Tibial artery (tissue), 4 donors: ENCODE results near the gene LCOR.
A peak's percentile ranks its signal among the peaks of the same experiment; 100 is the strongest.

Experiments
- DNase-seq, 2 donors: peaks; one replicate each; pipeline ENCODE4 v3.0.0-alpha.2; 2019
- H3K27ac ChIP-seq, 2 donors: fragments of 200-600 bp; sonication (generic) in 1 of 2; 1 replicate in 1 of 2; 2 replicates in 1 of 2; pipeline ENCODE4 v1.5.1; 2018 to 2019; ENCODE audit warnings: mild to moderate bottlenecking in 1 of 2
- H3K27me3 ChIP-seq, 2 donors: fragments of 200-600 bp; sonication (generic) in 1 of 2; one replicate each; pipeline versions ENCODE4 v1.5.1 to v1.6.0; 2016 to 2019
- H3K36me3 ChIP-seq, 3 donors: fragments of 200-600 bp; sonication (generic) in 2 of 3; one replicate each; pipeline ENCODE4 v1.5.1; 2016 to 2019; ENCODE audit warnings: mild to moderate bottlenecking in 2 of 3
- H3K4me1 ChIP-seq, 4 donors: fragments of 200-600 bp; sonication (generic) in 2 of 4; 1 replicate in 3 of 4; 2 replicates in 1 of 4; pipeline ENCODE4 v1.5.1; 2016 to 2019
- H3K4me3 ChIP-seq, 2 donors: fragments of 200-600 bp; sonication (generic) in 1 of 2; 1 replicate in 1 of 2; 2 replicates in 1 of 2; pipeline ENCODE4 v1.5.1; 2018 to 2019; ENCODE audit warnings: mild to moderate bottlenecking in 2 of 2
- H3K9me3 ChIP-seq, 3 donors: fragments of 200-600 bp; sonication (generic) in 1 of 3; one replicate each; pipeline ENCODE4 v1.5.1; 2016 to 2019
- CTCF ChIP-seq, 2 experiments: fragments of 200-600 bp in 1 of 2; fragments of 450-650 bp in 1 of 2; IDR thresholded peaks; one replicate each; pipeline ENCODE4 v1.5.1; 2017 to 2019; ENCODE audit warnings: antibody characterized with exemption in 2 of 2, mild to moderate bottlenecking in 1 of 2, moderate library complexity in 1 of 2
- intact Hi-C: fragments of 100-400 bp; cut with DNase I; formaldehyde crosslinking; loops from one replicate; pipeline ENCODE4 v1.15.0; 2023; ENCODE audit warnings: low total_unique reads

Gene LCOR

GRCh38 chr10:97042081-97042480 lies 210.0 kb downstream of the LCOR start:
- peaks cover 0 to 4% of the 10 kb centered on the region in 2 donors for H3K27me3 ChIP-seq
- no peak for TF ChIP-seq CTCF (IDR thresholded peaks at IDR 0.05)
- intact Hi-C loops, result no loop called here
- H3K36me3 ChIP-seq, result no peaks in the 10 kb centered on the region
- H3K4me3 ChIP-seq, result no peak overlapping the region
- DNase-seq, result no peak
- no peaks in the 10 kb centered on the region for H3K9me3 ChIP-seq
- no peak overlapping the region for H3K27ac ChIP-seq
- H3K4me1 ChIP-seq, result peaks cover 0 to 11% (median 3%) of the 10 kb centered on the region in 4 donors

- DNase-seq, result peak in 1 of 2 donors; percentile 62
- intact Hi-C loops, result no loop called here
- Histone ChIP-seq H3K36me3 (no peaks in the 10 kb centered on the region), H3K9me3 (no peaks in the 10 kb centered on the region), H3K4me3 (no peak overlapping the region), H3K27ac (no peak overlapping the region), H3K27me3 (peaks cover 0 to 4% of the 10 kb centered on the region in 2 donors), H3K4me1 (peaks cover 0 to 3% (median 1%) of the 10 kb centered on the region in 4 donors)
- TF ChIP-seq CTCF (IDR thresholded peaks at IDR 0.05), result no peak
These were observed 210.8 kb downstream of the LCOR start for GRCh38 chr10:97042716-97043562.

- Histone ChIP-seq H3K4me1 (no peaks in the 10 kb centered on the region), H3K4me3 (no peak overlapping the region), H3K27ac (no peak overlapping the region), H3K9me3 (no peaks in the 10 kb centered on the region), H3K27me3 (peaks cover 0 to 9% of the 10 kb centered on the region in 2 donors), H3K36me3 (no peaks in the 10 kb centered on the region)
- intact Hi-C loops, result no loop called here
- no peak for TF ChIP-seq CTCF (IDR thresholded peaks at IDR 0.05)
- DNase-seq, result peak in 1 of 2 donors; percentile 51
These were observed 211.4 kb downstream of the LCOR start for GRCh38 chr10:97043563-97043855.
